H9 (cell line): ENCODE measurements around the gene HHIP. TPM values are rescaled to one million over a fixed set of nuclear protein-coding genes. Genes with fewer than 3 reads are reported as not detected.

Experiments used
- DNase-seq: peaks from one replicate; pipeline ENCODE4 v3.0.0-alpha.2; 2017
- H2AFZ ChIP-seq: one replicate; pipeline ENCODE4 v1.6.1; 2013; ENCODE audit warnings: mild to moderate bottlenecking, low read length, control low read depth, moderate library complexity
- H2AK5ac ChIP-seq: 2 replicates; pipeline ENCODE4 v1.6.1; 2013; ENCODE audit warnings: low read length, control low read depth, mixed read lengths; ENCODE audit not compliant: insufficient read length
- H2BK120ac ChIP-seq: one replicate; pipeline ENCODE4 v1.6.1; 2013; ENCODE audit warnings: low read depth, mild to moderate bottlenecking, low read length, control low read depth, inconsistent platforms; ENCODE audit not compliant: poor library complexity, severe bottlenecking
- H2BK12ac ChIP-seq: 2 replicates; pipeline ENCODE4 v1.6.1; 2013; ENCODE audit warnings: low read length, control low read depth, mixed read lengths, low read depth; ENCODE audit not compliant: insufficient read length
- H2BK15ac ChIP-seq: 2 replicates; pipeline ENCODE4 v1.6.1; 2013; ENCODE audit warnings: low read depth, low read length, control low read depth
- H2BK20ac ChIP-seq: one replicate; pipeline ENCODE4 v1.6.1; 2013; ENCODE audit warnings: low read depth, mild to moderate bottlenecking, low read length, control low read depth, inconsistent platforms; ENCODE audit not compliant: poor library complexity, severe bottlenecking
- H2BK5ac ChIP-seq: 2 replicates; pipeline ENCODE4 v1.6.1; 2013; ENCODE audit warnings: low read length, control low read depth, mixed read lengths; ENCODE audit not compliant: insufficient read length
- H3K14ac ChIP-seq: 2 replicates; pipeline ENCODE4 v1.6.1; 2013; ENCODE audit warnings: low read length, control low read depth; ENCODE audit not compliant: insufficient read depth
- H3K18ac ChIP-seq: 2 replicates; pipeline ENCODE4 v1.6.1; 2013; ENCODE audit warnings: low read depth, mild to moderate bottlenecking, mixed read lengths, low read length, control low read depth; ENCODE audit not compliant: insufficient read length
- H3K23ac ChIP-seq: 2 replicates; pipeline ENCODE4 v1.6.1; 2013; ENCODE audit warnings: low read length, control low read depth, mixed read lengths, low read depth; ENCODE audit not compliant: insufficient read length
- H3K23me2 ChIP-seq: 2 replicates; pipeline ENCODE4 v1.6.1; 2013; ENCODE audit warnings: low read depth, mild to moderate bottlenecking, mixed read lengths, low read length, control low read depth; ENCODE audit not compliant: insufficient read length, poor library complexity, severe bottlenecking
- H3K27ac ChIP-seq: 2 replicates; pipeline ENCODE4 v1.5.1; 2013; ENCODE audit warnings: low read length, control low read depth, mixed read lengths, low read depth; ENCODE audit not compliant: insufficient read length
- H3K27me3 ChIP-seq: 2 replicates; pipeline ENCODE4 v1.6.1; 2013; ENCODE audit warnings: low read length, control low read depth, inconsistent platforms; ENCODE audit not compliant: insufficient read depth
- H3K4ac ChIP-seq: 2 replicates; pipeline ENCODE4 v1.6.1; 2013; ENCODE audit warnings: low read depth, mild to moderate bottlenecking, control low read depth, inconsistent platforms, low read length, moderate library complexity
- H3K4me1 ChIP-seq: 2 replicates; pipeline ENCODE4 v1.6.1; 2013; ENCODE audit warnings: low read length, control low read depth, inconsistent platforms; ENCODE audit not compliant: insufficient read depth
- H3K4me2 ChIP-seq: 2 replicates; pipeline ENCODE4 v1.6.1; 2013; ENCODE audit warnings: low read length, control low read depth, mixed read lengths; ENCODE audit not compliant: insufficient read length, insufficient read depth
- H3K56ac ChIP-seq: 2 replicates; pipeline ENCODE4 v1.6.1; 2013; ENCODE audit warnings: low read depth, mild to moderate bottlenecking, mixed read lengths, low read length, control low read depth; ENCODE audit not compliant: insufficient read length
- H3K79me1 ChIP-seq: 2 replicates; pipeline ENCODE4 v1.6.1; 2013; ENCODE audit warnings: low read depth, mild to moderate bottlenecking, moderate library complexity, low read length, control low read depth, inconsistent platforms; ENCODE audit not compliant: insufficient read depth, poor library complexity, severe bottlenecking
- H3K79me2 ChIP-seq: 2 replicates; pipeline ENCODE4 v1.6.1; 2013; ENCODE audit warnings: low read length, control low read depth, inconsistent platforms; ENCODE audit not compliant: insufficient read depth
- H3K9ac ChIP-seq: 2 replicates; pipeline ENCODE4 v1.6.1; 2013; ENCODE audit warnings: low read length, control low read depth, mixed read lengths; ENCODE audit not compliant: insufficient read length; ENCODE audit errors: extremely low read depth
- H3K9me3 ChIP-seq: one replicate; pipeline ENCODE4 v1.6.1; 2013; ENCODE audit warnings: low read depth, low read length, inconsistent platforms; ENCODE audit not compliant: control insufficient read depth
- H3T11ph ChIP-seq: one replicate; pipeline ENCODE4 v1.6.1; 2013; ENCODE audit warnings: mild to moderate bottlenecking, low read length, control low read depth, inconsistent platforms
- H4K20me1 ChIP-seq: one replicate; pipeline ENCODE4 v1.6.1; 2013; ENCODE audit not compliant: control insufficient read depth, insufficient read length, insufficient read depth
- H4K5ac ChIP-seq: 2 replicates; pipeline ENCODE4 v1.6.1; 2013; ENCODE audit warnings: low read depth, mild to moderate bottlenecking, mixed read lengths, low read length, control low read depth; ENCODE audit not compliant: insufficient read length
- H4K8ac ChIP-seq: replicated peaks from 2 replicates; pipeline ENCODE4 v1.6.1; 2013; ENCODE audit warnings: low read length, control low read depth, mixed read lengths, low read depth; ENCODE audit not compliant: insufficient read length
- H4K91ac ChIP-seq: 2 replicates; pipeline ENCODE4 v1.6.1; 2013; ENCODE audit warnings: low read depth, mild to moderate bottlenecking, moderate library complexity, mixed read lengths, low read length, control low read depth; ENCODE audit not compliant: insufficient read length
- H3K27ac Mint-ChIP-seq, 3 experiments: 2 replicates in 2 of 3; 3 replicates in 1 of 3; pipeline ENCODE4 v1.8.0; 2020 to 2021; ENCODE audit warnings: mixed read lengths in 3 of 3, mild to moderate bottlenecking in 1 of 3, moderate library complexity in 1 of 3
- H3K27me3 Mint-ChIP-seq: 2 replicates; pipeline ENCODE4 v1.8.0; 2021; ENCODE audit warnings: low read depth, mild to moderate bottlenecking, moderate library complexity, mixed read lengths
- H3K36me3 Mint-ChIP-seq, 3 experiments: 2 replicates in 2 of 3; 3 replicates in 1 of 3; pipeline ENCODE4 v1.8.0; 2020 to 2021; ENCODE audit warnings: low read depth in 3 of 3, mixed read lengths in 3 of 3; ENCODE audit not compliant: insufficient read depth in 1 of 3
- H3K4me1 Mint-ChIP-seq, 2 experiments: 2 replicates each; pipeline ENCODE4 v1.8.0; 2020; ENCODE audit warnings: mixed read lengths in 2 of 2
- H3K4me3 Mint-ChIP-seq, 2 experiments: 2 replicates in 1 of 2; 3 replicates in 1 of 2; pipeline ENCODE4 v1.8.0; 2020 to 2021; ENCODE audit warnings: mild to moderate bottlenecking in 2 of 2, mixed read lengths in 2 of 2, moderate library complexity in 1 of 2
- H3K9me3 Mint-ChIP-seq, 2 experiments: 2 replicates in 1 of 2; 3 replicates in 1 of 2; pipeline ENCODE4 v1.8.0; 2020; ENCODE audit warnings: mild to moderate bottlenecking in 2 of 2, mixed read lengths in 2 of 2, moderate library complexity in 1 of 2
- WGBS: extraction: QIAGEN DNeasy Blood & Tissue Kit; methylation state at CpG from one replicate; pipeline ENCODE4 v1.1.7; 2013; ENCODE audit warnings: missing lambda C conversion rate, low lambda C conversion rate, mixed read lengths; ENCODE audit not compliant: insufficient read length; ENCODE audit errors: extremely low coverage; 5-methylcytosine and 5-hydroxymethylcytosine counted together
- total RNA-seq: library from RNA; stranded (reverse); gene quantifications from 2 replicates; pipeline ENCODE4 v1.2.1, GENCODE V29; 2021
- TF ChIP-seq, protein P1 (sequence below): fragments of 200-600 bp; sonication (generic); conservative IDR thresholded peaks from 3 replicates; pipeline ENCODE4 v1.8.0; 2021; ENCODE audit warnings: antibody characterized with exemption, mild to moderate bottlenecking

The HHIP gene
- total RNA-seq, 1 experiment from 2014 or later = 3.8 TPM

DNA sequence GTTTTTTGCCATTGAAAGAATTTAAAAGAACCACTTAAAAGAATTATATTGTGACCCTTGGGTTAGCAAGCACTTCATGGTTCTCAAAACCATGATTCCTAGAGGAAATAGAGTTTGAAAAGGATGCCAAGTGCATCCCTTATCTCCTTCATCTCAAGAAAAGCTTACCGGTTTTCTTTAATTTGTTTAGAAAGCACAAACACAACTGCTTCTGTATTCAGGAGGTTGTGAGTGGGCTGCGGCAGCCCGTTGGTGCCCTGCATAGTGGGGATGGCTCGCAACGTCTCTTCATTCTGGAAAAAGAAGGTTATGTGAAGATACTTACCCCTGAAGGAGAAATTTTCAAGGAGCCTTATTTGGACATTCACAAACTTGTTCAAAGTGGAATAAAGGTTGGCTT, 13.5 kb downstream of the HHIP start:
- Mint-ChIP-seq H3K4me1 (peaks cover under 1 to 6% of the 10 kb centered on the region in 2 experiments; a peak in 2 of 4 replicates), H3K27me3 (no peaks in the 10 kb centered on the region; the same call in none of the 2 replicates), H3K4me3 (no peak overlapping the region), H3K27ac (no peak overlapping the region), H3K36me3 (no peaks in the 10 kb centered on the region), H3K9me3 (no peaks in the 10 kb centered on the region)
- Histone ChIP-seq H3K23ac (no peak overlapping the region), H4K91ac (no peak overlapping the region), H4K5ac (no peak overlapping the region), H2BK5ac (no peak overlapping the region), H3K4ac (no peak overlapping the region), H3K9ac (no peak overlapping the region), H2AFZ (no peak overlapping the region), H3K27me3 (no peaks in the 10 kb centered on the region), H3K4me2 (no peak overlapping the region), H3K79me1 (no peaks in the 10 kb centered on the region), H2BK15ac (no peak overlapping the region), H2BK120ac (no peak overlapping the region), H3K9me3 (no peaks in the 10 kb centered on the region), H3K14ac (no peak overlapping the region), H3K23me2 (no peaks in the 10 kb centered on the region), H3K27ac (no peak overlapping the region), H3K4me1 (no peaks in the 10 kb centered on the region), H2BK20ac (no peak overlapping the region), H3K79me2 (no peaks in the 10 kb centered on the region), H2BK12ac (no peak overlapping the region), H3T11ph (no peak overlapping the region), H4K20me1 (no peaks in the 10 kb centered on the region), H3K56ac (no peak overlapping the region), H2AK5ac (no peak overlapping the region), H3K18ac (no peak overlapping the region), H4K8ac (no peak overlapping the region)
- DNase-seq = no peak
- WGBS = no CpG with 5 or more reads among the region's 5 CpGs
- TF ChIP-seq, protein P1, sequence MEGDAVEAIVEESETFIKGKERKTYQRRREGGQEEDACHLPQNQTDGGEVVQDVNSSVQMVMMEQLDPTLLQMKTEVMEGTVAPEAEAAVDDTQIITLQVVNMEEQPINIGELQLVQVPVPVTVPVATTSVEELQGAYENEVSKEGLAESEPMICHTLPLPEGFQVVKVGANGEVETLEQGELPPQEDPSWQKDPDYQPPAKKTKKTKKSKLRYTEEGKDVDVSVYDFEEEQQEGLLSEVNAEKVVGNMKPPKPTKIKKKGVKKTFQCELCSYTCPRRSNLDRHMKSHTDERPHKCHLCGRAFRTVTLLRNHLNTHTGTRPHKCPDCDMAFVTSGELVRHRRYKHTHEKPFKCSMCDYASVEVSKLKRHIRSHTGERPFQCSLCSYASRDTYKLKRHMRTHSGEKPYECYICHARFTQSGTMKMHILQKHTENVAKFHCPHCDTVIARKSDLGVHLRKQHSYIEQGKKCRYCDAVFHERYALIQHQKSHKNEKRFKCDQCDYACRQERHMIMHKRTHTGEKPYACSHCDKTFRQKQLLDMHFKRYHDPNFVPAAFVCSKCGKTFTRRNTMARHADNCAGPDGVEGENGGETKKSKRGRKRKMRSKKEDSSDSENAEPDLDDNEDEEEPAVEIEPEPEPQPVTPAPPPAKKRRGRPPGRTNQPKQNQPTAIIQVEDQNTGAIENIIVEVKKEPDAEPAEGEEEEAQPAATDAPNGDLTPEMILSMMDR = no peak
